ENCODE results near the gene GNAT2.

- TF ChIP-seq CTCF (IDR thresholded peaks at IDR 0.05) (no peak), POLR2A (IDR thresholded peaks at IDR 0.05; ENCODE audit: low read depth) (no peak), EP300 (IDR thresholded peaks at IDR 0.05) (no peak), POLR2AphosphoS5 (IDR thresholded peaks at IDR 0.05) (no peak)
Observed at GRCh38 chr1:109622137-109622892, 2.9 kb upstream of the GNAT2 start.
